Gastrocnemius medialis (tissue), 4 donors: ENCODE data around the gene MED12L. TPM values are rescaled to one million over a fixed set of nuclear protein-coding genes. Genes with fewer than 3 reads are reported as not detected.
A peak's percentile ranks its signal among the peaks of the same experiment; 100 is the strongest.

ENCODE experiments used
- ATAC-seq, 2 donors: fragments of 150-250 bp; one replicate each; pipeline ENCODE4 v1.9.1; 2016
- DNase-seq, 2 donors: peaks; one replicate each; pipeline ENCODE4 v3.0.0-alpha.2; 2019
- H3K27ac ChIP-seq, 4 donors: fragments of 200-600 bp; sonication (generic); 1 replicate in 1 of 4; 2 replicates in 3 of 4; pipeline ENCODE4 v1.5.1; 2016 to 2018; ENCODE audit warnings: mild to moderate bottlenecking in 2 of 4, moderate library complexity in 1 of 4
- H3K27me3 ChIP-seq, 3 donors: fragments of 200-600 bp; sonication (generic) in 2 of 3; 1 replicate in 1 of 3; 2 replicates in 2 of 3; pipeline versions ENCODE4 v1.5.1 to v1.6.0; 2016 to 2019; ENCODE audit warnings: mild to moderate bottlenecking in 1 of 3, moderate library complexity in 1 of 3
- H3K36me3 ChIP-seq, 2 donors: fragments of 200-600 bp; sonication (generic) in 1 of 2; one replicate each; pipeline ENCODE4 v1.5.1; 2017 to 2018
- H3K4me1 ChIP-seq, 2 donors: fragments of 200-600 bp; sonication (generic) in 1 of 2; one replicate each; pipeline ENCODE4 v1.5.1; 2016 to 2017; ENCODE audit warnings: mild to moderate bottlenecking in 2 of 2
- H3K4me3 ChIP-seq, 4 donors: fragments of 200-600 bp; sonication (generic) in 3 of 4; 1 replicate in 1 of 4; 2 replicates in 3 of 4; pipeline ENCODE4 v1.5.1; 2016 to 2019; ENCODE audit warnings: mild to moderate bottlenecking in 2 of 4
- H3K9me3 ChIP-seq, 3 donors: fragments of 200-600 bp; sonication (generic) in 2 of 3; 1 replicate in 1 of 3; 2 replicates in 2 of 3; pipeline ENCODE4 v1.5.1; 2016 to 2019
- CTCF ChIP-seq, 5 experiments: fragments of 450-650 bp in 3 of 5; fragments of 200-600 bp in 2 of 5; sonication (generic) in 2 of 5; IDR thresholded peaks in 4 of 5; conservative IDR thresholded peaks in 1 of 5; 1 replicate in 4 of 5; 2 replicates in 1 of 5; pipeline ENCODE4 v1.5.1; 2016 to 2019; ENCODE audit warnings: antibody characterized with exemption in 5 of 5, mild to moderate bottlenecking in 3 of 5, moderate library complexity in 3 of 5
- POLR2A ChIP-seq, 2 donors: fragments of 450-650 bp; IDR thresholded peaks; one replicate each; pipeline ENCODE4 v1.6.1; 2017; ENCODE audit warnings: antibody characterized with exemption in 2 of 2, mild to moderate bottlenecking in 2 of 2, moderate library complexity in 2 of 2
- in situ Hi-C, 4 donors: fragments of 200-750 bp; cut with MboI; loops; one replicate each; pipeline versions ENCODE4 v1.15.0 to v1.8.0; 2017; ENCODE audit warnings: low sequenced_read_pairs in 4 of 4
- intact Hi-C: fragments of 100-400 bp; cut with DNase I; formaldehyde crosslinking; loops from one replicate; pipeline ENCODE4 v1.15.1; 2023; ENCODE audit warnings: low total_unique reads
- total RNA-seq, 4 donors: library from RNA; depleted of rRNA; stranded (reverse); fragments of >200 nt; gene quantifications; one replicate each; pipeline versions ENCODE4 v1.1.0 to v1.2.3, GENCODE V29; 2016

Gene MED12L
- total RNA-seq, 4 donors from 2014 or later: 0.05 to 1.2 (median 0.10) TPM

- Histone ChIP-seq H3K27me3 (no peaks in the 10 kb centered on the region), H3K9me3 (no peaks in the 10 kb centered on the region), H3K4me3 (no peak overlapping the region), H3K4me1 (no peaks in the 10 kb centered on the region), H3K27ac (no peak overlapping the region), H3K36me3 (no peaks in the 10 kb centered on the region)
- ATAC-seq (no peak), DNase-seq (no peak)
- in situ Hi-C loops: loop anchor here in 2 of 4 donors (25.0 kb wide), 2 partner anchors 218 to 343 kb away; partner anchors contain the start of gene MINDY4B (in 1 of the 2)
- TF ChIP-seq POLR2A (IDR thresholded peaks at IDR 0.05) (no peak), CTCF (IDR thresholded peaks at IDR 0.05 in 4 of 5, conservative IDR thresholded peaks at IDR 0.05 in 1 of 5) (no peak)
- intact Hi-C loops: no loop called here
Measured at GRCh38 chr3:151130428-151130827, 45.0 kb downstream of the MED12L start.

- intact Hi-C loops: no loop called here
- H3K27me3 ChIP-seq: no peaks in the 10 kb centered on the region
- ATAC-seq (no peak), DNase-seq (no peak)
- H3K4me1 ChIP-seq: no peaks in the 10 kb centered on the region
- in situ Hi-C loops: loop anchor here in 2 of 4 donors (25.0 kb wide), 2 partner anchors 221 to 346 kb away; partner anchors contain the start of gene MINDY4B (in 1 of the 2)
- no peak overlapping the region for H3K4me3 ChIP-seq
- no peak overlapping the region for H3K27ac ChIP-seq
- no peaks in the 10 kb centered on the region for H3K36me3 ChIP-seq
- TF ChIP-seq POLR2A (IDR thresholded peaks at IDR 0.05): no peak
- no peak for TF ChIP-seq CTCF (IDR thresholded peaks at IDR 0.05 in 4 of 5, conservative IDR thresholded peaks at IDR 0.05 in 1 of 5)
- no peaks in the 10 kb centered on the region for H3K9me3 ChIP-seq
Measured at GRCh38 chr3:151133175-151133574, 47.7 kb downstream of the MED12L start.

DNA sequence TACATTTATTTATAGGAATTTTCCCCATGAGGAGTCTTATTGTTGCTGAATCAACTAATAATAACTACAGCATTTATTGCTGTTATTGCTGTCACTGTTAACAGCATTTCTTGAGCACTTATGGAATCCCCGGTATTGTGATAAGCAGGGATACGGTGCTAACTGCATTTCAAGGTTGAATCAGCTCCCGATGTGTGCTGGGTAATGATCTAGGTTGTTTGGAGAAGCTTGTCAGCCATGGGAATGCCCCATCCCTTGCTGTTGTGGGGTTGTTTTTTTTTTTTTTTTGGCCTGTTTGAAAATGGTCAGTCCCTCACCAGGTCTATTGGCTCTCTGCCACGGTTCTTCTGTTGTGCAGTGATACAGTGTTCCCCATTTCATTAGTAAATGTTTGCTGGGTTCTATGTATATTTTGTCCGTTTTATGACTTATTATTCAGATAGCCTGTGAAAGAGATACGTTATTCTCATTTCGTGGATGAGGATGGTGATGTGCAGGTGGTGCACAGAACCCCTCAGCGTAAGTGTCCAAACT, 48.5 kb downstream of the MED12L start:
- Histone ChIP-seq H3K27me3 (no peaks in the 10 kb centered on the region), H3K4me3 (no peak overlapping the region), H3K9me3 (no peaks in the 10 kb centered on the region), H3K4me1 (no peaks in the 10 kb centered on the region), H3K27ac (no peak overlapping the region), H3K36me3 (no peaks in the 10 kb centered on the region)
- in situ Hi-C loops (loop anchor here in 2 of 4 donors (25.0 kb wide), 2 partner anchors 222 to 347 kb away; partner anchors contain the start of gene MINDY4B (in 1 of the 2)), intact Hi-C loops (no loop called here)
- no peak for ATAC-seq
- no peak for DNase-seq
- TF ChIP-seq POLR2A (IDR thresholded peaks at IDR 0.05): no peak
- no peak for TF ChIP-seq CTCF (IDR thresholded peaks at IDR 0.05 in 4 of 5, conservative IDR thresholded peaks at IDR 0.05 in 1 of 5)

GRCh38 chr3:151135541-151136337, 50.3 kb downstream of the MED12L start:
- no peaks in the 10 kb centered on the region for H3K27me3 ChIP-seq
- TF ChIP-seq POLR2A (IDR thresholded peaks at IDR 0.05) (no peak), CTCF (IDR thresholded peaks at IDR 0.05 in 4 of 5, conservative IDR thresholded peaks at IDR 0.05 in 1 of 5) (no peak)
- no peaks in the 10 kb centered on the region for H3K4me1 ChIP-seq
- H3K4me3 ChIP-seq: no peak overlapping the region
- intact Hi-C loops: no loop called here
- H3K27ac ChIP-seq: no peak overlapping the region
- DNase-seq: peak in 1 of 2 donors; percentile 14
- in situ Hi-C loops: loop anchor here in 2 of 4 donors (25.0 kb wide), 2 partner anchors 223 to 348 kb away; partner anchors contain the start of gene MINDY4B (in 1 of the 2)
- H3K9me3 ChIP-seq: no peaks in the 10 kb centered on the region
- H3K36me3 ChIP-seq: no peaks in the 10 kb centered on the region
- no peak for ATAC-seq
